ENCODE results near the gene SERINC3. TPM values are rescaled to one million over a fixed set of nuclear protein-coding genes. Genes with fewer than 3 reads are reported as not detected.

The SERINC3 gene
- total RNA-seq, 1 experiment from 2014 or later: 41.3 TPM

- no peaks in the 10 kb centered on the region for H3K27me3 Mint-ChIP-seq (ENCODE audit: low read depth)
- H3K4me1 Mint-ChIP-seq: no peaks in the 10 kb centered on the region
- H3K4me3 Mint-ChIP-seq: no peak overlapping the region
- H3K36me3 Mint-ChIP-seq: no peaks in the 10 kb centered on the region
- DNase-seq (ENCODE audit: low spot score): no peak
- no peak for ATAC-seq
- ChIA-PET CTCF (interaction anchor here (0.6 kb wide), 1 partner anchor 418 kb away, joined by 3 read pairs; no protein-coding TSS in a partner anchor), POLR2A (interaction anchor here (0.7 kb wide), 1 partner anchor 911 kb away, joined by 3 read pairs; the partner anchor contains the start of gene WFDC2)
- TF ChIP-seq CDX4 (CRISPR knock-in tag; IDR thresholded peaks at IDR 0.05; ENCODE audit: borderline replicate concordance) (no peak), JUN (CRISPR knock-in tag; IDR thresholded peaks at IDR 0.05) (no peak), E2F5 (CRISPR knock-in tag; IDR thresholded peaks at IDR 0.05) (no peak), ZNF396 (CRISPR knock-in tag; IDR thresholded peaks at IDR 0.05; ENCODE audit: borderline replicate concordance) (no peak), FOXK1 (CRISPR knock-in tag; IDR thresholded peaks at IDR 0.05) (no peak), ERG (CRISPR knock-in tag; IDR thresholded peaks at IDR 0.05) (no peak), E2F1 (CRISPR knock-in tag; IDR thresholded peaks at IDR 0.05) (no peak), ESRRA (CRISPR knock-in tag; IDR thresholded peaks at IDR 0.05; ENCODE audit: borderline replicate concordance) (no peak), GTF2I (CRISPR knock-in tag; conservative IDR thresholded peaks at IDR 0.05) (no peak), PREB (CRISPR knock-in tag; IDR thresholded peaks at IDR 0.05; ENCODE audit: borderline replicate concordance) (no peak), KAT7 (CRISPR knock-in tag; IDR thresholded peaks at IDR 0.05; ENCODE audit: borderline replicate concordance) (no peak), SMAD3 (CRISPR knock-in tag; IDR thresholded peaks at IDR 0.05; ENCODE audit: borderline replicate concordance) (no peak), IRF2 (CRISPR knock-in tag; IDR thresholded peaks at IDR 0.05; ENCODE audit: borderline replicate concordance, low read depth) (no peak), ZNF121 (CRISPR knock-in tag; IDR thresholded peaks at IDR 0.05) (no peak), SP1 (CRISPR knock-in tag; conservative IDR thresholded peaks at IDR 0.05) (no peak), ATF3 (CRISPR knock-in tag; conservative IDR thresholded peaks at IDR 0.05) (no peak)
- TF ChIP-seq, protein P1, sequence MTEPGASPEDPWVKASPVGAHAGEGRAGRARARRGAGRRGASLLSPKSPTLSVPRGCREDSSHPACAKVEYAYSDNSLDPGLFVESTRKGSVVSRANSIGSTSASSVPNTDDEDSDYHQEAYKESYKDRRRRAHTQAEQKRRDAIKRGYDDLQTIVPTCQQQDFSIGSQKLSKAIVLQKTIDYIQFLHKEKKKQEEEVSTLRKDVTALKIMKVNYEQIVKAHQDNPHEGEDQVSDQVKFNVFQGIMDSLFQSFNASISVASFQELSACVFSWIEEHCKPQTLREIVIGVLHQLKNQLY (CRISPR knock-in tag; IDR thresholded peaks at IDR 0.05): no peak
- TF ChIP-seq, protein P2, sequence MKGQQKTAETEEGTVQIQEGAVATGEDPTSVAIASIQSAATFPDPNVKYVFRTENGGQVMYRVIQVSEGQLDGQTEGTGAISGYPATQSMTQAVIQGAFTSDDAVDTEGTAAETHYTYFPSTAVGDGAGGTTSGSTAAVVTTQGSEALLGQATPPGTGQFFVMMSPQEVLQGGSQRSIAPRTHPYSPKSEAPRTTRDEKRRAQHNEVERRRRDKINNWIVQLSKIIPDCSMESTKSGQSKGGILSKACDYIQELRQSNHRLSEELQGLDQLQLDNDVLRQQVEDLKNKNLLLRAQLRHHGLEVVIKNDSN (CRISPR knock-in tag; IDR thresholded peaks at IDR 0.05): no peak
- TF ChIP-seq, protein P3, sequence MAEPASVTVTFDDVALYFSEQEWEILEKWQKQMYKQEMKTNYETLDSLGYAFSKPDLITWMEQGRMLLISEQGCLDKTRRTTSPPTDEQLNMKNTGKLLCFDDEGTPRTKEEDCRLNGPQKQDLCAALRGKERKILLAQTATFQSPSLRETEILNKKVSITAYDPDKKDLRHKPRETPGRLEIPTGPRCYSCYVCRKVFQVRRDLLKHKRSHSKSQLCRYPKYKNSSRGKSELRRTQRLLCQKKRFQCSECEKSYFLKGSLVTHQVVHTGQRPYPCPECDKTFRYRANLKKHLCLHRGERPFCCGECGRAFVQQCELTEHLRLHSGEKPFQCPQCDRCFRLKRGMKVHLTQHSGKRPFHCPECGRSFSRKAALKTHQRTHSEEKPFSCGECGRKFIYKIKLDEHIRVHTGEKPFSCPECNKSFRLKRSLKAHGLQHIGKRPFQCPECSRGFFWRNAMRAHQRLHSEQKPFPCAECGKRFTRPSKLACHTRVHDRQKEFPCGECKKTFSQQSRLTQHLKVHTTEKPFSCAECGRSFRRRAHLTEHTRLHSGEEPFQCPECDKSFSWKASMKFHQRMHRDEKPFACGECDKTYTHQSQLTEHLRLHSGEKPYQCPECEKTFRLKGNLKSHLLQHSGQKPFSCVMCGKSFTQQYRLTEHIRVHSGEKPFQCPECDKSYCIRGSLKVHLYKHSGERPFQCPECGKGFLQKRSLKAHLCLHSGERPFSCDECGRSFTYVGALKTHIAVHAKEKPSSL (CRISPR knock-in tag; conservative IDR thresholded peaks at IDR 0.05): no peak
- TF ChIP-seq, protein P4, sequence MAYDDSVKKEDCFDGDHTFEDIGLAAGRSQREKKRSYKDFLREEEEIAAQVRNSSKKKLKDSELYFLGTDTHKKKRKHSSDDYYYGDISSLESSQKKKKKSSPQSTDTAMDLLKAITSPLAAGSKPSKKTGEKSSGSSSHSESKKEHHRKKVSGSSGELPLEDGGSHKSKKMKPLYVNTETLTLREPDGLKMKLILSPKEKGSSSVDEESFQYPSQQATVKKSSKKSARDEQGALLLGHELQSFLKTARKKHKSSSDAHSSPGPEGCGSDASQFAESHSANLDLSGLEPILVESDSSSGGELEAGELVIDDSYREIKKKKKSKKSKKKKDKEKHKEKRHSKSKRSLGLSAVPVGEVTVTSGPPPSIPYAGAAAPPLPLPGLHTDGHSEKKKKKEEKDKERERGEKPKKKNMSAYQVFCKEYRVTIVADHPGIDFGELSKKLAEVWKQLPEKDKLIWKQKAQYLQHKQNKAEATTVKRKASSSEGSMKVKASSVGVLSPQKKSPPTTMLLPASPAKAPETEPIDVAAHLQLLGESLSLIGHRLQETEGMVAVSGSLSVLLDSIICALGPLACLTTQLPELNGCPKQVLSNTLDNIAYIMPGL (CRISPR knock-in tag; IDR thresholded peaks at IDR 0.05): no peak
- no peak overlapping the region for H3K27ac Mint-ChIP-seq
- no peaks in the 10 kb centered on the region for H3K9me3 Mint-ChIP-seq
These were observed 37.4 kb upstream of the SERINC3 start for GRCh38 chr20:44559302-44559701.

Data from WTC11 (cell line).